MM.1S (cell line): ENCODE measurements around the gene ACBD6.

ENCODE experiments used
- DNase-seq: peaks from one replicate; pipeline ENCODE4 v3.0.0-alpha.2; 2015
- H2AFZ ChIP-seq: fragments of 300-600 bp; sonication (generic); 2 replicates; pipeline ENCODE4 v1.6.0; 2016; ENCODE audit warnings: antibody characterized with exemption, low read length
- H3F3A ChIP-seq: fragments of 300-600 bp; sonication (generic); 2 replicates; pipeline ENCODE4 v1.6.1; 2016; ENCODE audit warnings: mild to moderate bottlenecking, antibody characterized with exemption, low read length, moderate library complexity, mixed read lengths; ENCODE audit not compliant: insufficient read depth
- H3K27ac ChIP-seq: fragments of 300-600 bp; sonication (generic); 2 replicates; pipeline ENCODE4 v1.5.1; 2016; ENCODE audit warnings: mild to moderate bottlenecking, low read length
- H3K27me3 ChIP-seq: fragments of 300-600 bp; sonication (generic); replicated peaks from 2 replicates; pipeline ENCODE4 v1.6.0; 2016; ENCODE audit warnings: low read length; ENCODE audit not compliant: insufficient read depth
- H3K36me3 ChIP-seq: fragments of 300-600 bp; sonication (generic); replicated peaks from 2 replicates; pipeline ENCODE4 v1.6.1; 2016; ENCODE audit warnings: mild to moderate bottlenecking, low read length, mixed read lengths; ENCODE audit not compliant: insufficient read depth
- H3K4me1 ChIP-seq: fragments of 300-600 bp; sonication (generic); 2 replicates; pipeline ENCODE4 v1.6.1; 2016; ENCODE audit warnings: low read length, mixed read lengths
- H3K4me2 ChIP-seq: fragments of 300-600 bp; sonication (generic); 2 replicates; pipeline ENCODE4 v1.6.0; 2016; ENCODE audit warnings: low read depth, low read length
- H3K4me3 ChIP-seq: fragments of 300-600 bp; sonication (generic); 2 replicates; pipeline ENCODE4 v1.5.1; 2016; ENCODE audit warnings: low read length, mixed read lengths
- H3K79me2 ChIP-seq: fragments of 300-600 bp; sonication (generic); 2 replicates; pipeline ENCODE4 v1.6.1; 2016; ENCODE audit warnings: mixed run types, low read length, mixed read lengths
- H3K9ac ChIP-seq: fragments of 300-600 bp; sonication (generic); 2 replicates; pipeline ENCODE4 v1.6.1; 2016; ENCODE audit warnings: low read length, mixed read lengths
- H3K9me2 ChIP-seq: fragments of 300-600 bp; sonication (generic); replicated peaks from 2 replicates; pipeline ENCODE4 v1.6.1; 2016; ENCODE audit warnings: mild to moderate bottlenecking, low read length, mixed read lengths; ENCODE audit not compliant: insufficient read depth
- H3K9me3 ChIP-seq: fragments of 300-600 bp; sonication (generic); replicated peaks from 2 replicates; pipeline ENCODE4 v1.6.1; 2016; ENCODE audit warnings: mild to moderate bottlenecking, low read length, mixed read lengths; ENCODE audit not compliant: insufficient read depth
- H4K20me1 ChIP-seq: fragments of 300-600 bp; sonication (generic); 2 replicates; pipeline ENCODE4 v1.6.1; 2016; ENCODE audit warnings: mild to moderate bottlenecking, low read length, moderate library complexity, mixed read lengths; ENCODE audit not compliant: insufficient read depth
- EZH2 ChIP-seq: fragments of 300-600 bp; sonication (generic); optimal IDR thresholded peaks from 2 replicates; pipeline ENCODE3; 2017; ENCODE audit warnings: low read depth, mild to moderate bottlenecking, antibody characterized with exemption, low read length, mixed read lengths
- EZH2phosphoT487 ChIP-seq: fragments of 300-600 bp; sonication (generic); IDR thresholded peaks from 2 replicates; pipeline ENCODE4 v1.6.1; 2018; ENCODE audit warnings: antibody characterized with exemption, low read length
- TF ChIP-seq, protein P1 (sequence below): fragments of 300-600 bp; sonication (generic); IDR thresholded peaks from 2 replicates; pipeline ENCODE4 v1.5.1; 2016; ENCODE audit warnings: antibody characterized with exemption, low read length, mixed read lengths

Gene ACBD6

GRCh38 chr1:180392427-180393145 lies 109.8 kb downstream of the ACBD6 start:
- no peaks in the 10 kb centered on the region for H3K9me3 ChIP-seq
- H3K27me3 ChIP-seq = no peaks in the 10 kb centered on the region
- H3K4me2 ChIP-seq = no peak overlapping the region
- no peak overlapping the region for H3K9ac ChIP-seq
- H3K4me1 ChIP-seq = no peaks in the 10 kb centered on the region
- no peaks in the 10 kb centered on the region for H3F3A ChIP-seq
- peaks cover 18% of the 10 kb centered on the region for H3K79me2 ChIP-seq
- H3K9me2 ChIP-seq = no peaks in the 10 kb centered on the region
- DNase-seq = no peak
- H4K20me1 ChIP-seq = no peaks in the 10 kb centered on the region
- TF ChIP-seq, protein P1, sequence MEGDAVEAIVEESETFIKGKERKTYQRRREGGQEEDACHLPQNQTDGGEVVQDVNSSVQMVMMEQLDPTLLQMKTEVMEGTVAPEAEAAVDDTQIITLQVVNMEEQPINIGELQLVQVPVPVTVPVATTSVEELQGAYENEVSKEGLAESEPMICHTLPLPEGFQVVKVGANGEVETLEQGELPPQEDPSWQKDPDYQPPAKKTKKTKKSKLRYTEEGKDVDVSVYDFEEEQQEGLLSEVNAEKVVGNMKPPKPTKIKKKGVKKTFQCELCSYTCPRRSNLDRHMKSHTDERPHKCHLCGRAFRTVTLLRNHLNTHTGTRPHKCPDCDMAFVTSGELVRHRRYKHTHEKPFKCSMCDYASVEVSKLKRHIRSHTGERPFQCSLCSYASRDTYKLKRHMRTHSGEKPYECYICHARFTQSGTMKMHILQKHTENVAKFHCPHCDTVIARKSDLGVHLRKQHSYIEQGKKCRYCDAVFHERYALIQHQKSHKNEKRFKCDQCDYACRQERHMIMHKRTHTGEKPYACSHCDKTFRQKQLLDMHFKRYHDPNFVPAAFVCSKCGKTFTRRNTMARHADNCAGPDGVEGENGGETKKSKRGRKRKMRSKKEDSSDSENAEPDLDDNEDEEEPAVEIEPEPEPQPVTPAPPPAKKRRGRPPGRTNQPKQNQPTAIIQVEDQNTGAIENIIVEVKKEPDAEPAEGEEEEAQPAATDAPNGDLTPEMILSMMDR = no peak
- TF ChIP-seq EZH2phosphoT487 (no peak), EZH2 (no peak)
- no peak overlapping the region for H2AFZ ChIP-seq
- H3K36me3 ChIP-seq = 0 out of 2 replicates have a peak, but pooled peaks cover 5% of the 10 kb centered on the region
- H3K27ac ChIP-seq = no peak overlapping the region
- H3K4me3 ChIP-seq = no peak overlapping the region

DNA sequence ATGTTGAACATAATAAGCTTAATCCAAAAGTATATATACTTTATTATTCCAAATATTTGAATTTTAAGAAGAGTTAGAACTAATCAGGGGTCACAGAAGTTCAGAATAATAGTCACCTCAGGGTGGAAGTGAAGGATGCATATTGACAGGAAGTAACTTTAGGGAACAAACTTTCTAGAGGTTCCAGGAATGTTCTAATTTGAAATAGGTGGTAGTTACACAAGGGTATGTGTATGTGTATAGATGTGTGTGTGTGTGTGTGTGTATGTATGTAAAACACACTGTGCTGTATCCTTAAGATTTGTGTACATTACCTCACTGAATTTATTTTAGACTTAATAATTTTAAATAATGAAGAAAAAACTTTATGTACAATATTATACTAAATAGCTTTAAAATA lies 110.4 kb downstream of the ACBD6 start:
- Histone ChIP-seq H3K79me2 (peaks cover 18% of the 10 kb centered on the region), H3K27ac (no peak overlapping the region)

GRCh38 chr1:180387413-180387812 lies 115.0 kb downstream of the ACBD6 start:
- H3K27me3 ChIP-seq = no peaks in the 10 kb centered on the region
- H3K9ac ChIP-seq = no peak overlapping the region
- H3K4me3 ChIP-seq = no peak overlapping the region
- DNase-seq = no peak
- peaks cover 2% of the 10 kb centered on the region; the same call in 1 of the 2 replicates for H3F3A ChIP-seq
- H3K9me2 ChIP-seq = no peaks in the 10 kb centered on the region
- peaks cover 5% of the 10 kb centered on the region; the same call in 1 of the 2 replicates for H3K4me1 ChIP-seq
- H3K4me2 ChIP-seq = no peak overlapping the region
- 0 out of 2 replicates have a peak, but pooled peaks cover 5% of the 10 kb centered on the region for H3K36me3 ChIP-seq
- no peak for TF ChIP-seq EZH2
- H3K9me3 ChIP-seq = no peaks in the 10 kb centered on the region
- H3K27ac ChIP-seq = no peak overlapping the region
- H4K20me1 ChIP-seq = no peaks in the 10 kb centered on the region
- peaks cover 23% of the 10 kb centered on the region for H3K79me2 ChIP-seq
- H2AFZ ChIP-seq = no peak overlapping the region

More for the DNA sequence above, 110.4 kb downstream of the ACBD6 start:
- Histone ChIP-seq H4K20me1 (no peaks in the 10 kb centered on the region), H3K9ac (no peak overlapping the region), H3K4me3 (no peak overlapping the region), H2AFZ (no peak overlapping the region), H3K27me3 (no peaks in the 10 kb centered on the region), H3K9me2 (no peaks in the 10 kb centered on the region), H3K4me2 (no peak overlapping the region), H3K4me1 (no peaks in the 10 kb centered on the region), H3K36me3 (0 out of 2 replicates have a peak, but pooled peaks cover 5% of the 10 kb centered on the region), H3F3A (no peaks in the 10 kb centered on the region), H3K9me3 (no peaks in the 10 kb centered on the region)
- DNase-seq = no peak
- TF ChIP-seq, protein P1 = no peak
- TF ChIP-seq EZH2 (no peak), EZH2phosphoT487 (no peak)

GRCh38 chr1:180386745-180387367 lies 115.5 kb downstream of the ACBD6 start:
- H3K4me1 ChIP-seq = peaks cover 10% of the 10 kb centered on the region; the same call in 1 of the 2 replicates
- DNase-seq = no peak
- no peak overlapping the region for H3K4me3 ChIP-seq
- no peaks in the 10 kb centered on the region for H4K20me1 ChIP-seq
- H3K4me2 ChIP-seq = no peak overlapping the region
- TF ChIP-seq EZH2phosphoT487 (no peak), EZH2 (no peak)
- TF ChIP-seq, protein P1 = no peak
- H3K27me3 ChIP-seq = no peaks in the 10 kb centered on the region
- H3K27ac ChIP-seq = no peak overlapping the region
- H3K9me3 ChIP-seq = no peaks in the 10 kb centered on the region
- H2AFZ ChIP-seq = no peak overlapping the region
- H3K79me2 ChIP-seq = peaks cover 25% of the 10 kb centered on the region
- no peaks in the 10 kb centered on the region for H3K9me2 ChIP-seq
- no peak overlapping the region for H3K9ac ChIP-seq
- 0 out of 2 replicates have a peak, but pooled peaks cover 5% of the 10 kb centered on the region for H3K36me3 ChIP-seq
- H3F3A ChIP-seq = peaks cover 3% of the 10 kb centered on the region; the same call in 1 of the 2 replicates
